CD4-positive, alpha-beta T cell treated with Interleukin-15 for 1 hour (primary cell): ENCODE measurements around the gene SLC10A4.

ENCODE experiments used
- DNase-seq: peaks from one replicate; pipeline ENCODE4 v3.0.0-alpha.2; 2020

The SLC10A4 gene

DNA sequence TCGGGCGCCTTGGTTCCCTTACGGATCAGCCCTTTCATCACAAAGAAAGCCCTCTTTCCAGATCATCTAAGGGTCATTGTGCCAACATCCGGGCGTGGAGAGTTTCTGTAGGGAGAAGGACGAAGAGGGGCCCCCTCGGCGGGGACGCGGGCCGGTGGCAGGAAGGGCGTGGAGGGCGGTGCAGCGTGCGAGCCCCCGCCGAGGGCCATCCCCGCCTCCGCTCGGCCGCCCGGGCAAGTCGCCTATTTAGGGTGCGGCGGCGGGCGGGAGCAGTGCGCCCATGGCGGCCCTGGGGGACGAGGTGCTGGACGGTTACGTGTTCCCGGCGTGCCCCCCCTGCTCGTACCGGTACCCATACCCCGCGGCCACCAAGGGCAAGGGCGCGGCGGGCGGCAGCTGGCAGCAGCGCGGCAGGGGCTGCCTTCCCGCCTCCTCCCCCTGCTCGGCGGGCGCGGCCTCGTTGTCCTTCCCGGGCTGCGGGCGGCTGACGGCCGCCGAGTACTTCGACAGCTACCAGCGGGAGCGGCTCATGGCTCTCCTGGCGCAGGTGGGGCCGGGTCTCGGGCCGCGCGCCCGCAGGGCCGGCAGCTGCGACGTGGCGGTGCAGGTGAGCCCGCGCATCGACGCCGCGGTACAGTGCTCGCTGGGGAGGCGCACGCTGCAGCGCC is 7.0 kb downstream of the SLC10A4 start, which contains the start of gene ZAR1:
ZAR1 (plus strand) TSS at position 241 of the 668 bp plus-strand sequence; CDS start at position 281, 40 bp downstream.
- no peak for DNase-seq

GRCh38 chr4:48490680-48491513 is 7.8 kb downstream of the SLC10A4 start:
- DNase-seq = no peak

GRCh38 chr4:48491514-48492176 is 8.5 kb downstream of the SLC10A4 start:
- no peak for DNase-seq

DNA sequence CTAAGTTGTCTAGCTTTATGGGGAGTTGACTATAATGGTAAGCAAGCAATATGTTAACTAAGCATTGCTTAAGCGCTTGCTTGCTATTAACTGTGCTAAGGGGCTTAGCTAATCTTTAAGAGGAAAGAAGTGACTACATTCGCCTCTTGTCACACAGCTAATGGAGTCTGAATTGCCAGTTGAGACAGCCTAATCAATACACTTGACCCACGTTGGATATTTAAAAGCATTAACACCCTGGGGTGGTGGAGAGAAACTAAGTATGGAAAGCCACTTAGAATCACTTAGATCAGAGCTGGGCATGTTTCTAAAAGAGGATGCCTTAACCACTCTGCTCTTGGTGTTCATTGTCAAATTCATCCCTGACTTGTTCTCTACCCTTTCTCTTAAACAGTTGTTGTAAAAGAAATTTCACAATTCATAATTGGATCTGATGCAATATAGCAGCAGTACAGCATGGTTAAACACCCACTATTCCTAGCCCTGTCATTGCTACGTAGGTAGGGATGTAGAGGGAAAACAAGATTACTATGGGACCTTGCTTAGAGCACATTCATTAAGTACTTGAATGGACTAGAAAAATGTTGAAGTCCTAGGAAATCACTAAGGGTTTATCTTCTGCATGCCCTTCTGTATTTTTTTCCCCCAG is 10.4 kb downstream of the SLC10A4 start:
- no peak for DNase-seq

DNA sequence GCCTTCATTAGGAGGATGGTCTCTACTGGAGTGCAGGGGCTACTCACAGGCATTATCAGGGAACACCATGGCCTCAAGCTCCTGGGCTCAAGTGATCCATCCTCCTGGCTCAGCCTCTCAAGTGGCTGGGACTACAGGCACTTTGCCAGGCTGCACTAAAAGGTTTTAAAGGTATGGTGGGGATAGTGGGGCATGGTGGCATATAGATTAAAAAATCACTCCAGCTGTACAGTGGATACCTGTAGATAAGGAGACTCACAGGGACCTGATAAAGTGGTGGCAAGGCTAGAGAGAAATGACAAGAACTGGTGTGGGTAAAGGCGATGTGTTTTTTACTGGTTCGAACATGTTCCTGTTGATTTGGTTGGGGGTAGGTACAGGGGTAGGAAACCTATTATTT is 12.8 kb downstream of the SLC10A4 start:
- DNase-seq = no peak

DNA sequence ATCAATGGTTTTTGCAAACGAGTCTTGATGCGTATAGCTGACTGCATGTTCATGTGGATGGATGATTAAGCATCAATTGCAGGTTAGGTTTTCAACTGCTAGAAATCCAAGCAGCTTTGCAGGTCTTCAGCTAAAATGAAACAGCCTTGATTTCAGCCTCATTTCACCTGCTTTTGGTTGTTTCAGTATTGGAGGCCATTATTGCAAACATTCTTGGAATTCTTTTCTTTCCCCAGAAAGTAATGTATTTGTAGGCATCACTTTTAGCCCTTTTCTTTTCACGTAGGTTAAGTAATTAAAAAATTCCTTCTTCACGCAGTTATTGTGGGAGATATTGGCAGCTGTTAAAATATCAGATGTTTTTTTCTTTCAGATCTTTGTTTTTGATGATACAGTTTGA is 15.8 kb downstream of the SLC10A4 start:
- no peak for DNase-seq

GRCh38 chr4:48499551-48500066 is 16.5 kb downstream of the SLC10A4 start:
- DNase-seq = no peak

DNA sequence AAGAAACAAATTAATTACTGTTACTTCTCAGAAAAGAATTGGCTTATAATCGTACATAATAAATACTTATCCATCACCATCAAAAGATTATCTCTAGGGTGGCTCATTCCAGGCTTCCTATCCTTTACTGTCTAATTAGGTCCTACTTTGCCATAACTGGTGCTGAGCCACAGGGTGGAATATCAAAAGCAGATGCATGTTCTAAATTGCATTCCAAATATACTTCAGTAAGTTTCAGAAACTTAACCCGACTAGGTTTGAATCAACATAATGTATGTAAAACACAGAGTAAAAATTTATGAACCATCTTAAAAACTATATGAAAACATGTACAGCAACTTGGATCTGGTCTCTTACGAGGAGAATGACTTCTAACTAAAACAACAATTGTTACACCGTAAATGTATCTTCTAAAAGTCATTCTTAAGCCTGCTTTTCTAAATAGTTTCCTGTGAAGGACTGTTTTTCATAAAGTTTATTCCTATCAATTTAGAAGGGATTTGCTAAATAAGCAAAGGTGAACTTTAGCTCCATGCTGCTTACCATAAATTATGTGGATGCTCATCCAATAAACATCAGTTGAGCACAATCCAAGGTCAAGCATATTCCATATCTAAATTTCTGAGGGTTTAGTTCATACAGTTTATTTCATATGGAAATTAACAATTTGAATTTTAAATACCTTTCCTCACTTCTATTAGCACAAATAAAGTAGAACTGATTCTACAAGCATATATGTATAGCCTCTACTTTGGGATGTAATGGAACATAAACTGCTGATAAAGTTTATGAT is 20.3 kb downstream of the SLC10A4 start:
- DNase-seq = no peak

- DNase-seq = no peak
Measured at GRCh38 chr4:48504026-48504330, 20.8 kb downstream of the SLC10A4 start.

DNA sequence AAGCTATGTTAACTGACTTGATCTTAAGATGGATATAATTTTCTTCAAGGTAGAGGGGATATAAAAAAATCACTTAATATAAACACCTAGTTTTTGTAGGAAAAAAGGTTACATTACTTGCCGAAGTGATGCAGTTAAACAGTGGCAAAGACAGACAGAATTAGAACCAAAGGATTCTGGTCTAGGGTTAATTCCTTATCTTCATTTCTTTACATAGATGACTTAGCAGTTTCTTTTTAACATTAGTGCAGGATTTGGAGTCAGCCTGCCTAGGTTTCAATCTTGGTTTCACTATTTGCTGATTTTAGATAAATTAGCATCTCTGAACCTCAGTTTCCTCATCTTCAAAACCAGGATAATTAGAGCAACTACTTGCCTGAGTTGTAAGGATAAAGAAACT is 21.2 kb downstream of the SLC10A4 start:
- DNase-seq = no peak

DNA sequence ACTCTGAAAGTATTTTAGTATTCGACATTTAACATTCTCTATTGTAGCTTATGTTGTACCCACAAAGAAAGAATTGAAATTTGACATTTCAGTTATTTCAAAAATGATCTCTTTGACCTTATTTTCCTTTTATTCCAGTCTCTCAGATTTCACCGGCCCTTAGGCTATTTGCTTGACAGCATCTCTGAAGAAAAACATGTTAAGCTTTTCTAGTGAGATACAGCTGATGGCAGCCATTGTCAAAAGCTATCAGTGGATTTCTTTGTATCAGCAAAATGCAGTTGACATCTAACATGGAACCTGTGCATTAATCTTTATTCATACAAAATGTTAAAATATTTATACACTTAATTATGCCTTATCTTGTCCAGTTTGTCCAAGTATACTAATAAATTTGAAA is 23.6 kb downstream of the SLC10A4 start:
- no peak for DNase-seq

DNA sequence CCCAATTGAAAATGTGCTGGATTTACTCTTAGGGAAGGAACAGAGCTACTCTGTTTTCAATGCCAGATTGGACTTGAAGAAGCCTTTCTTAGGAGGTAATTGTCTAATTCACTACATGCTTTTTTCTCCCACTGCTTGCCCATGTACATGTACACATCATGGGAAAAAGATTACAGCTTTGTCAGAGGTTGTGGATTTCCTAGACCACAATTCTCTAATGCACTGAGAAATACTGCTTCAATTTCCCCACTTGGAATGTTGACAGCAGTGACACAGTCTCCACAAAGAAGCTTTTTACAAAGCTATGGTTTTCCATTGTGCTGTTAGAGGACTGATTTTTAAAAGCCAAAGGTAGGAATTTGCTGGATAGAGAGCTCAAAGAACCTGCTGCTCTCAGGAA is 26.4 kb downstream of the SLC10A4 start:
- no peak for DNase-seq

- DNase-seq = no peak
Measured at GRCh38 chr4:48518143-48518542, 35.0 kb downstream of the SLC10A4 start.

GRCh38 chr4:48526406-48526805 is 43.3 kb downstream of the SLC10A4 start:
- no peak for DNase-seq

DNA sequence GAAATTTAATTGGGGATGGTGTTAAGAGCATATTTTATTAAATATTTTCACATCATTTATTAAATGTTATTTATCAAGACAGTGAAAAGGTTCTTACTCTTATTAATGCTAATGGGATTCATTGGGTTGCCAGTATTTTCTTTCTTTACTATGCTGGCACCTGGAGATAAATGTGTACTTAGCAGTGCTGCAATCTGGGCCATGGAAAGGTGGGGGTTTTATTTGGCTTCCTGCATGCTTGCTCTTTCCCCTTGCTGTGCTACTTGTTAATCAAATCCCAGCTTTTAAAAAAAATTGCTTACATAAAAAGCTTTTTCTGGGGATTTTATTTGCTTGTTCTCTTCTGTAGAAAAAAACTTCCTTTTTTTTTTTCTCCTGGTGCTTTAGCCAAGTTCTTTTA is 55.2 kb downstream of the SLC10A4 start:
- no peak for DNase-seq
